Psoas muscle (tissue), 8 donors: ENCODE results near the gene THRB. TPM values are rescaled to one million over a fixed set of nuclear protein-coding genes. Genes with fewer than 3 reads are reported as not detected.

ENCODE experiments used
- ATAC-seq, 4 donors: fragments of 200-7000 bp; cut with Tn5 transposase; one replicate each; pipeline ENCODE4 v1.9.1; 2020; ENCODE audit warnings: moderate library complexity in 3 of 4, mild to moderate bottlenecking in 2 of 4
- DNase-seq, 2 donors: peaks; one replicate each; pipeline ENCODE4 v3.0.0-alpha.2; 2020
- H3K27ac ChIP-seq: fragments of 200-600 bp; one replicate; pipeline ENCODE4 v1.8.0; 2022
- H3K27me3 ChIP-seq, 3 donors: fragments of 200-600 bp in 1 of 3; one replicate each; pipeline versions ENCODE4 v1.6.1 to v1.8.0; 2013 to 2022; ENCODE audit warnings: low read length in 2 of 3, mild to moderate bottlenecking in 2 of 3, moderate library complexity in 1 of 3; ENCODE audit not compliant: insufficient read depth in 3 of 3
- H3K36me3 ChIP-seq, 2 donors: fragments of 200-600 bp in 1 of 2; one replicate each; pipeline versions ENCODE4 v1.6.1 to v1.8.0; 2013 to 2022; ENCODE audit warnings: low read depth in 1 of 2, mild to moderate bottlenecking in 1 of 2, moderate library complexity in 1 of 2; ENCODE audit not compliant: insufficient read depth in 1 of 2
- H3K4me1 ChIP-seq: fragments of 200-600 bp; one replicate; pipeline ENCODE4 v1.8.0; 2022
- H3K4me3 ChIP-seq: fragments of 200-600 bp; one replicate; pipeline ENCODE4 v1.8.0; 2022; ENCODE audit warnings: mild to moderate bottlenecking
- H3K9me3 ChIP-seq: fragments of 200-600 bp; one replicate; pipeline ENCODE4 v1.8.0; 2022
- CTCF ChIP-seq: fragments of 200-600 bp; IDR thresholded peaks from one replicate; pipeline ENCODE4 v1.8.0; 2022; ENCODE audit warnings: antibody characterized with exemption
- WGBS, 3 donors: extraction: QIAGEN DNeasy Blood & Tissue Kit; methylation state at CpG; one replicate each; pipeline versions ENCODE4 v1.1.6 to v1.1.7; 2013; 5-methylcytosine and 5-hydroxymethylcytosine counted together
- intact Hi-C, 2 donors: fragments of 100-400 bp; cut with DNase I; formaldehyde crosslinking; loops; one replicate each; pipeline versions ENCODE4 v1.11.0 to v1.14.2; 2022
- polyA plus RNA-seq, 3 donors: library from polyadenylated mRNA; stranded (reverse); fragments of 200-250 nt; gene quantifications; one replicate each; pipeline ENCODE4 v1.2.3, GENCODE V29; 2013
- total RNA-seq, 4 donors: library from RNA; stranded (reverse); fragmentation: NEBNext Ultra II Directional in 2 of 4; extraction: Animal tissue kit (Norgen Biotek cat#: 25700) in 2 of 4; gene quantifications; one replicate each; pipeline versions ENCODE4 v1.2.1 to v1.2.4, GENCODE V29; 2021 to 2023
- donor health status: healthy with polysubstance abuse.
- donor health status: DM: no; HTN: no; CAD: no; lungs with moderate emphysema.
- donor health status: Bipolar disorder and iron deficiency.
- donor health status: healthy.
- donor health status: DM: yes; HTN: yes; CAD: no.
- donor health status: DM: no; HTN: no; CAD: no.
- donor health status: DM: no; HTN: no; CAD: no.
- donor health status: DM: yes; HTN: yes; CAD: no.

THRB gene
- total and polyA plus RNA-seq, 7 donors = 11.5 to 38.6 (median 31.4) TPM

- no peak for TF ChIP-seq CTCF
- H3K27me3 ChIP-seq = no peaks in the 10 kb centered on the region
- H3K4me1 ChIP-seq = peaks cover 9% of the 10 kb centered on the region
- intact Hi-C loops = loop anchor here in 1 of 2 donors (5.0 to 10.0 kb wide), 4 partner anchors 47 to 503 kb away; no protein-coding TSS in a partner anchor
- 97 to 100% (median 98%) methylated on average over 2 of the region's 2 CpGs for WGBS, 3 donors
- no peaks in the 10 kb centered on the region for H3K36me3 ChIP-seq
- no peak overlapping the region for H3K27ac ChIP-seq
- H3K4me3 ChIP-seq = no peak overlapping the region
- DNase-seq (no peak), ATAC-seq (no peak)
- no peaks in the 10 kb centered on the region for H3K9me3 ChIP-seq
These were observed 3.3 kb upstream of the THRB start for GRCh38 chr3:24497942-24498341.

GRCh38 chr3:24496529-24497482 is 2.2 kb upstream of the THRB start:
- intact Hi-C loops = loop anchor here in 1 of 2 donors (5.0 to 10.0 kb wide), 4 partner anchors 48 to 502 kb away; no protein-coding TSS in a partner anchor
- H3K4me1 ChIP-seq = peaks cover 16% of the 10 kb centered on the region
- H3K36me3 ChIP-seq = no peaks in the 10 kb centered on the region
- H3K9me3 ChIP-seq = no peaks in the 10 kb centered on the region
- 42 to 55% (median 43%) methylated on average over 16 of the region's 16 CpGs for whole genome bisulfite sequencing, 3 donors
- peak overlapping the region; percentile 96 for H3K27ac ChIP-seq
- TF ChIP-seq CTCF = peak; percentile 56
- peak overlapping the region; percentile 90 for H3K4me3 ChIP-seq
- ATAC-seq = peak; percentile 9 to 23 (median 16)
- H3K27me3 ChIP-seq = no peaks in the 10 kb centered on the region
- peak; percentile 80 to 82 for DNase-seq

DNA sequence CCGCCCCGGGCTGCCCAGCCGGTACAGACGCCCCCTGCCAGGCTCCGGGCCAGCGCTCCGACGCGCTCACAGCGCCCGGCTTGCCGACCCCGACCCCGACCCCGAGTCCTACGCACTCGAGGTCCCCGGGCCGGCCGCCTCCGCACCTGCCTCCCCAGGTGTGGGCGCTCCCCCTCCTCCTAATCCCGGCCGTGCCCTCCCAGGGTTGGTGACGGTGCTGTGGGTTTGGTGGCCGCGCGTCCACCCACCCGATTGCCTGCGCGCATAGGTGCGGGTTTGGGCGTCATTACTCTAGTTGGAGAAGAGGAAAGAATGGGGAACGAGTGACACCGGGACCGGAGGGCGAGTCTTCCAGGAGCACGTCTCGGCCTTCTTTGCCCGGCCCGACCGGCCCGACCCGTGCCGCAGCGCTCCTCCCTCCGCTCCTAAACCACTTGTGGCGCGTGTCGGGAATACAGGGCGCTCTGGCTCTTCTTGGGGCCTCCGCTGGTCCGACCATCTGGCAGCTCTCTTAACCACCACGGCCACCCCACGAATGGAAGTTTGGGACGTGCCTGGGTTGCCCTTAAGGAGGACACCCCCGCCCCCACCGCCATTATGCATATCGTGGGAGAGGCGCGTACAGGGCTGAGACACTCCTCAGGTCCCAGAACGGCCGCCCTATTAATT is 810 bp upstream of the THRB start:
- no peaks in the 10 kb centered on the region for H3K9me3 ChIP-seq
- H3K4me1 ChIP-seq = peaks cover 29% of the 10 kb centered on the region
- peak; percentile 1 for TF ChIP-seq CTCF
- peak overlapping the region; percentile 90 for H3K4me3 ChIP-seq
- 5 to 15% (median 13%) methylated on average over 36 to 63 of the region's 63 CpGs for WGBS, 3 donors
- H3K27ac ChIP-seq = peak overlapping the region; percentile 96
- intact Hi-C loops = loop anchor here in 1 of 2 donors (5.0 to 10.0 kb wide), 4 partner anchors 49 to 501 kb away; no protein-coding TSS in a partner anchor
- DNase-seq (peak; percentile 62 to 80), ATAC-seq (peak; percentile 43 to 63 (median 56))
- no peaks in the 10 kb centered on the region for H3K27me3 ChIP-seq
- no peaks in the 10 kb centered on the region for H3K36me3 ChIP-seq

DNA sequence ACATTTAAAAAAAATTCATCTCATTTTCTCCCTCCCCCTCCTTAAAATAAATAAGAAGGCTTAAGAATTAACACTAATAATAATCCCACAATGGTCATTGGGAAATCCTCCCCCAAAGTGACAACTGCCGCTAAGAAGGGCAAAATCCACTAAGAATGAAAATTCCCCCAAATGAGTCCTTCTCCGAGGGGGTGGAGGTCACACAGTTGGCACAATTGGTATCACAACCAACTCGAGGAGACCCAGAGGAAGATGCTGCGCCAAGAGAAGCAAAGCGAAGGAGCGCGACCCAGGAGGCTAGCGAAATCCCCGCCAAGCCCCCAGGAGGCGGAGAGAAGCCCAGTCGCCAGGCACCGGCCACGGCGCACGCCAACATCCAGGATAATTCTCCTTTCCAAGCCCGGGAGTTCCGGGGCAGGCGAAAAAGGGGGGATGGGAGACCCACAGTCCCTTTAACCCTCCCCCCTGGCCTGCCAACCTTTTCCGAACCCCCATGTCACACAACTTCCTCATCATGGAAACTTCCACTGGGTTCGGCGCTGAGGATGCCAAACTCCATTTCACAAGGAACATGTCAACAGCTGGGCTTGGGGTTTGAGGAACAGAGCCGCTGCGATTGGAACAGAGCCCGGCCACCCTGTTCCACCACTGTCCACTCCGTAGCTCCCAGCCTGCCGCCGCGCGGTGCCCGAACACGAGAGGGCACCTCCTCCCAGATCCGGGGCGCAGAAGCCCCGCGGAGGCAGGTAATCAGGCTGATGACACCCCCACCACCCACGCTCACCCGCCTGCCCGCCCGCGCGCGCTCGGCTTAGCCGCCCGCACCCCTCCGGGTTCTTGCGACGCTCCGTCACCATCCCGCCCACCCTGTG is 668 bp downstream of the THRB start:
- Histone ChIP-seq H3K4me3 (peak overlapping the region; percentile 90), H3K9me3 (no peaks in the 10 kb centered on the region), H3K36me3 (no peaks in the 10 kb centered on the region), H3K27ac (peak overlapping the region; percentile 96), H3K4me1 (peaks cover 43% of the 10 kb centered on the region), H3K27me3 (no peaks in the 10 kb centered on the region)
- DNase-seq (peak; percentile 86 to 94), ATAC-seq (peak; percentile 63 to 79 (median 76))
- intact Hi-C loops = loop anchor here (5.0 to 10.0 kb wide), 3 partner anchors 51 to 499 kb away; no protein-coding TSS in a partner anchor
- WGBS, 3 donors = 0 to 1% (median 1%) methylated on average over 35 to 50 of the region's 50 CpGs
- TF ChIP-seq CTCF = no peak
